GM19438 (cell line): ENCODE data around the gene CEP170.
A peak's percentile ranks its signal among the peaks of the same experiment; 100 is the strongest.
"Not testable (repeated sequence)": the region's sequence is repeated elsewhere in the genome, so short reads cannot be mapped to it uniquely, and the experiment has no call there.

Experiments
- ATAC-seq: cut with Tn5 transposase; IDR thresholded peaks from one replicate; pipeline ENCODE4 v1.9.1; 2021; ENCODE audit warnings: low read depth; ENCODE audit not compliant: unreplicated experiment

The CEP170 gene

DNA sequence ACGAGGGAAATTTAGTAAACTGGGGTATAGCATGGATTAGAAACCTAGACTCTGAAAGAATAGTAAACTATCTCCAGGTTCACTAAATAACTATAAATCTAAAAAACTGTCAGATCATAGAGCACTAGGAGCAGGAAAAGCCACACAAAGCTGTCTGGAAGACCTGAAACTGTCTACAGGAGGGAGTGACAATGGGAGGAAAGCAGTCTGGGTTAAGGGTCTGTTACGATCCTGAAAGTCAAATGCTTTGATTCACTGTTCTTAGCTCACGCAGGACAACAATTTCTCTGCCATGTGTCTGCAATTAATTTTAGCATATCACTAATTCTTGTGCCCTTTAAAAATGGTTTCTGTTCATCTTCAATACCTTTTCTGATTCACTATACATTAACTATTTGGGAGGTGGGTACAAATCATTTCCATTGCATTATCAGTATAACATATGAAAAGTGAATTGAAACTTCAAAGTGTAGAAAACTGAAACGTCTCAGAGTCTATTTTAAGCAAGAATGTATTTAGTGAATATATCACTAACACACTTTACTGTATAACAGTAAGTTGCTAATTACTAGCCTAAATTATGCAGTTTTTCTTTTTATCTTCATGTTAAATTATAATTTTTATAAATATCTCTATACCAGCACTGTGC lies 18.4 kb downstream of the CEP170 start:
- peak; percentile 76 for ATAC-seq

DNA sequence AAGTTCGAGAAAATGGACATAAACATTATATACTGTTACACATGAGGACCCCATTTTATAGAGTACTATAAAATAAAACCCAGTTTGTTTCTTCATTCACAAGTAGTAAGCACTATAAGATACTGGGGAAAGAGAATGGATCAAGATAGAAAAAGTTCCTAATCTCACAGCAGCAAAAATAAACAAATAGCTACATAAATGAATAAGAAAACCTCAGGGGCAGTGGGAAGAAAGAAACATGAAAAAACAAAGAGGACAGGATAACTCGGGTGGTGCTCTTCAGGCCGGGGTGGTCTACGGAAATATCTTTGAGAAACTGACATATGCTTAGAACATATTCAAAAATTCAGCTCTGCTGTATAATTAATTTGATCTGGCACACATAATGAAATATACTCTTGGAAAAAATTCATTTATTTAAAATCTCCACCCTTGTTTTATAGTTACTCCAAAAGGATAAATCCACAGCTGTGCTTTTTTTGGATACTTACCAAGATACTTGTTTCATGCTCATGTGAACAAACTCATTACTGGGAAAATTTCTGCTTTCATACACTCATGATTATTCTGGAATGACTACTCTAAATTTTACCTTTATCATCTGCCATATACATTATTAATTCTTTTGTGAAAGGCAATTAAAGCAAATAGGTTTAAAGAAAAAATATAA lies 20.0 kb downstream of the CEP170 start:
- ATAC-seq, result no peak

DNA sequence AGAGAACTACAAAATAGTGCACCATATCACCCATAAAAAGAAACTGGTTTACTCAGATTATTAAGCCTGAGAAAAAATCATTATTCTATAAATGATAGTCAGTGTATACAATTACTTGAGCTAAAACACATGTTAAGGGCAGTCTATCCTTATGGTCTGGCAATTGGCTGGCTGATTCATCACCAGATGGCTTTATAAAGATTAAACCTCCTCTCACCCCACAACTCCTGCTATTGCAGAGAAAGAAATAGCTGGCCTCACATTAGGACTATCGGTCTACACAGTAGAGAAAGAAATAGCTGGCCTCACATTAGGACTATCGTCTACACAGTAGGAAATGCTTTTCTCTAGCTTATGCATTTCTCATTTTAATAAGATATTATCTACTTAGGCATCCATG lies 21.2 kb downstream of the CEP170 start:
- ATAC-seq, result no peak

GRCh38 chr1:243230914-243231313 lies 24.2 kb downstream of the CEP170 start:
- no peak for ATAC-seq

GRCh38 chr1:243229526-243229925 lies 25.6 kb downstream of the CEP170 start:
- no peak for ATAC-seq

GRCh38 chr1:243227622-243228021 lies 27.5 kb downstream of the CEP170 start:
- no peak for ATAC-seq

DNA sequence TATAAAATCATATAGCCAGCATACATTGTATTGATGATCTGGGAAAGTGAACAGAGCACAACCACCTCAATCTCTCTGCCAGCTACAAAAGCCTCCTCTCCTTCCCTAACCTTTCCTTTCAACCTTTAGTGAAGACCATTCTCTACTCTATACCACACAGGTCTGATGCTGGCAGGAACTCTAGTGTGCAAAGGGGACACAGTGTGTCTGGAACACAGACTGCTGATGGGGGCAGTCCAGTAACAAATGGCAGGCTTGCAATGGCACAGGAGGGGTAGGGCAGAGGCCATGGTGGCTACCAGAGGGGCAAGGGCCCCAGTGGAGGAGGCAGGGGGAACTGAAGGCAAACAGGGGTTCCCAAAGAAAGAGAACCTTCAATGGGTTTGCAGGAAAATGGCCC lies 37.0 kb downstream of the CEP170 start:
- ATAC-seq, result no peak

DNA sequence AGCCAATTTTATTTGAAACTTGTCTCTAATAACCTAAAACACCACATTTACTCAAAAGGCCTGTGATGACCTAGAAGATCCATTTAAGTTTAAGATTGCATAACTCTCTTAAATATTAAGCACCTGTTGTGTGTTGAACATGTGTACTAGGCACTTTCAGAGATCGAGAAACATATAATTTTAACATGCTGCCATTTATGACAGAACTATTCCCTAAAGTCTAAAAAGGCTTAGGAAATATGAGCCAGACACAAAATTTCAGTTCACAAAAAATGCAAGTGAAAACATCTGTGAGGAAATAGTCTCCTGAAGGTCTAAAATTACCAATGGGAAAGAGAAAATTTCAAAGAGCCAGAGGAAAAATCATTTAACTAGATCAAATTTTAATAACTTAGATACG lies 37.7 kb downstream of the CEP170 start:
- ATAC-seq, result no peak

DNA sequence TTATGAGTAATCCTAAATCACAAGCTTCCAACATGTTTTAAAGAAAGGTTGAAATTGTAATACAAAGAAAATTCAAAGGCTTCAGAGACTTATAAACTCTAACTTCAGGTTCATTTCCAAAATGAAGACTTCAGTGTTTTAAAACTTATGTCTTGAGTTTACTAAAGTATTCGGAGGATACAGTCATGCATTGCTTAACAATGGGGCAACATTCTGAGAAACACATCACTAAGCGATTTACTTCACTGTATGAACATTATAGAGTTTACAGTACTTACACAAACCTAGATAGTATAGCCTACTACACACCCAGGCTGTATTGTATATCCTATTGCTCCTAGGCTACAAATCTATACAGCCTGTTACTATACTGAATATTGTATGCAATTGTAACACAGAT lies 38.3 kb downstream of the CEP170 start:
- ATAC-seq, result no peak

- not testable (repeated sequence) for ATAC-seq
Measured at GRCh38 chr1:243215276-243215875, 39.7 kb downstream of the CEP170 start.

DNA sequence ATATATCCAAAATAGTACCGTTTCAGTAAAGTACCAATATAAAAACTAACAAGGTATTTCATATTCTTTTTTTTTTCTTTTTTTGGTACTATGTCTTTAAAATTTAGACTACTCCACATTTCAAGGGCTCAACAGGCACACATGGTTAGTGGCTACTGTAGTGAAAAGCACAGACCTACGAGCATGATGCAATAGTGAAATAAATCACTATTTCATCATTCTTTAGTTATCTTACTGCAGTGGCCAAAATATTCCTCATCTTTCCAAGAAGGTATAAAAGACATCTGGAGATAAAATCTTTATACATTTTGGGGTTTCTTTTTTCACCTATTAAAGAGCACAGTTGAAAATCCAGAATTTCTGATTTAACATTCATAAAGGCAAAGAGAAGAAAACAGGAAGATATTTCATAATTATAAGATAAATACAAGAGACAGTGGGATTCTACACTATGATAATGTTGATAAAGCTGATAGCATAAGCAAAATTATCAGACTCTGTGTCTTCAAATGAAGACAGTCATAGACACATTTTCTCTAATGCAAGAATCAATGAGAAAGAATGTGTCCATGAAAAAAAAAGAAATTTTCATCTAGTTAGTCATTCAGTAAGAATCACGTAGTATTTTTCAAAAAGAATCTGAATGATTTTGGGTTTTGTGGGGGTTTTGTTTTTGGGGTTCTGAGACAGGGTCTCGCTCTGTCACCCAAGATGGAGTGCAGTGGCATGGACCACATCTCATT lies 41.9 kb downstream of the CEP170 start:
- no peak for ATAC-seq

DNA sequence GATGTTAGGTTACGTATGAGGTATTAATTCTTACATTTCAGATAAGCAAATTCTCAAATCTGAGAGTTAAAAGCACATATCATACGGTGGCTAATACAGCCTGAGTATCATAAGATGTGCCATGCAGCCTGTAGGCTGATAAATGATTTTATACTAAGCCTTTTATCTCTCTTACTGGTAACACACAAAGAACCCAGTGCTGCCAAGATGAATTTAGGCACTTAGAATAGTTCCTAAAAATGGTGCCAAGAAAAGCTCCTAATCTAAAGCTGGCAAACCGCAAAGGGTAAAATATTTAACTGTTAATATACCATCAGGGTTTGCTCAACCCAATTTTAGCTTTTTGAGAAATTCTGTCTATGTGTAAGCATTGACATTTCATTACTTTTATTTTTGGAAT lies 43.1 kb downstream of the CEP170 start:
- not testable (repeated sequence) for ATAC-seq

DNA sequence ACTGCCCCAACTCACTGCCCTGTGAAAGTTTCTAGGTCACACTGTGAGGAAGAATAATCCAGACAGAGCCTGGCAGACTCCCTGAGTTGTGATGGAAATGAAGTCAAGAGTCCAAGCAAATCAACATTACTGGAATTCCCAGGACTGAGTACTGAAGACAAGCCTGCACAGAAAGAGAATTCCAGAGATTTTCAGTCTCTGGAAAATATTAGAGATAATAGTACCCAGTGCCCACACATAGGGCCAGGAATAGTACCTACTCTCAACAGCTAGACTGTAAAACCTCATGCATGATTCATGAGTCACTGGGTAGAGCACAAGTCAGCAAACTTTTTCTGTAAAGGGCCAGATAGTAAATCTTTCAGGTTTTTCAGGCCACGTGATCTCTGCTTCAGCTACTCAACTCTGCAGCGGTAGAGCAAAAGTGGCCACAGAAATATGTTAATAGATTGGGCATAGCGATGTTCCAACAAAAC lies 50.0 kb downstream of the CEP170 start:
- ATAC-seq, result not testable (repeated sequence)

- ATAC-seq, result not testable (repeated sequence)
Measured at GRCh38 chr1:243204336-243204735, 50.7 kb downstream of the CEP170 start.

DNA sequence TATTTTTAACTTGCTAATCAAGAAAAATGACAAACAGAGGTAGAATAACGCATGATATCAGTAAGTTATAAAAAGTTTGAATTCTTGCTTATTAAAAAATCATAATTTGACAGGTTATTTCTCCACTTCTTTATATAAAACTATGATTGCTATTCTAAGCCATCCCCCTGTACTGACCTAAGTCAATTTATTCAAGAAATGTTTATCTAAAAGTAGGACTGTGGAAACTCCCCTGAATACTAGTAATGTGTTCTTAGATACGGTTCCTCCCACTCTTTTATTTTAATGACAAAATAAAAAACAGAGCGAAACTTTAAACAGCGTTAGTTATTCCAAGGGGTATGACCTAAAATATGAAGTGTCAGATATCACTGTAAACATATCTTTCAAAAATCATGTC lies 51.9 kb downstream of the CEP170 start:
- not testable (repeated sequence) for ATAC-seq

DNA sequence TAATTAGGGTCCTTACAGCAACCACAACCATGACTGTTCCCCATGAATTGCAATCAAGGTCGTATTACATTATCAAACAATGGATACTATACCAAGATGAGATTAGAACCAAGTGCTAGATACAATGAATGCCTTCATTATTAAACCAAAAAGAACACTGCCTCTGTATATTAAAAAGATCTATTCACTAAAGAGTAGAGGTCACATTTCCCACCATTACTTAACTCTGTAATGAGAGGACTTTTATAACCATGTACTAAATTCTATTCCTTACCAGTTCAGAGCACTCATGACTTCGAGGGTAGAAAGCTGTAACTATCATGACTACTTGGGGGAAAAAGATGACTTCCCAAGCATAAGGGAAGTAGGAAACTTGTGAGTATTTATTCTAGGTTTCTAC lies 53.8 kb downstream of the CEP170 start:
- ATAC-seq, result not testable (repeated sequence)

DNA sequence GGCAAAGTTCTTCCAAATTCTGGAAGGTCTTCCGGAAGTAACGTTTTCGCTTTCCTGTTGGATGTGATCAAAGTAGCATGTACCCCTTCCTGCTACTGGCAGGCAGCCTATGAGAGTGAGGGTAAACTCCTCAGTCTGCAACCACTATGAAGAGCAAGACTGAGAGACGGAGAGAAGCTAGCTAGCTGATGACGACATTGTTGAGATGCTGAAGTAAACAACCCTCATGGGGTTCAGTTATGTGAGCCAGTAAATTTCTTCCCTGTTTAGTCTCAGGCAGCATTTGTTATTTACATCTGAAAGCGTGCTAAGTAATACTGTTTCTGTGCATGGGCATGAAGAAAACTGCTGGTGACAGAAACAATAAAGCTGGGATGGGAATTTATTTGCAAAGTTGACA lies 57.6 kb downstream of the CEP170 start:
- not testable (repeated sequence) for ATAC-seq

GRCh38 chr1:243193330-243193729 lies 61.8 kb downstream of the CEP170 start:
- ATAC-seq, result not testable (repeated sequence)

GRCh38 chr1:243186201-243186995 lies 68.7 kb downstream of the CEP170 start:
- not testable (repeated sequence) for ATAC-seq

- ATAC-seq, result not testable (repeated sequence)
Measured at GRCh38 chr1:243184787-243185186, 70.3 kb downstream of the CEP170 start.
